H9 (cell line): Measurements from ENCODE around the gene LIMS2. TPM values are rescaled to one million over a fixed set of nuclear protein-coding genes. Genes with fewer than 3 reads are reported as not detected.

Experiments used
- DNase-seq: peaks from one replicate; pipeline ENCODE4 v3.0.0-alpha.2; 2017
- H2AFZ ChIP-seq: one replicate; pipeline ENCODE4 v1.6.1; 2013; ENCODE audit warnings: mild to moderate bottlenecking, low read length, control low read depth, moderate library complexity
- H2AK5ac ChIP-seq: 2 replicates; pipeline ENCODE4 v1.6.1; 2013; ENCODE audit warnings: low read length, control low read depth, mixed read lengths; ENCODE audit not compliant: insufficient read length
- H2BK120ac ChIP-seq: one replicate; pipeline ENCODE4 v1.6.1; 2013; ENCODE audit warnings: low read depth, mild to moderate bottlenecking, low read length, control low read depth, inconsistent platforms; ENCODE audit not compliant: poor library complexity, severe bottlenecking
- H2BK12ac ChIP-seq: 2 replicates; pipeline ENCODE4 v1.6.1; 2013; ENCODE audit warnings: low read length, control low read depth, mixed read lengths, low read depth; ENCODE audit not compliant: insufficient read length
- H2BK15ac ChIP-seq: 2 replicates; pipeline ENCODE4 v1.6.1; 2013; ENCODE audit warnings: low read depth, low read length, control low read depth
- H2BK20ac ChIP-seq: one replicate; pipeline ENCODE4 v1.6.1; 2013; ENCODE audit warnings: low read depth, mild to moderate bottlenecking, low read length, control low read depth, inconsistent platforms; ENCODE audit not compliant: poor library complexity, severe bottlenecking
- H2BK5ac ChIP-seq: 2 replicates; pipeline ENCODE4 v1.6.1; 2013; ENCODE audit warnings: low read length, control low read depth, mixed read lengths; ENCODE audit not compliant: insufficient read length
- H3K14ac ChIP-seq: 2 replicates; pipeline ENCODE4 v1.6.1; 2013; ENCODE audit warnings: low read length, control low read depth; ENCODE audit not compliant: insufficient read depth
- H3K18ac ChIP-seq: 2 replicates; pipeline ENCODE4 v1.6.1; 2013; ENCODE audit warnings: low read depth, mild to moderate bottlenecking, mixed read lengths, low read length, control low read depth; ENCODE audit not compliant: insufficient read length
- H3K23ac ChIP-seq: 2 replicates; pipeline ENCODE4 v1.6.1; 2013; ENCODE audit warnings: low read length, control low read depth, mixed read lengths, low read depth; ENCODE audit not compliant: insufficient read length
- H3K23me2 ChIP-seq: 2 replicates; pipeline ENCODE4 v1.6.1; 2013; ENCODE audit warnings: low read depth, mild to moderate bottlenecking, mixed read lengths, low read length, control low read depth; ENCODE audit not compliant: insufficient read length, poor library complexity, severe bottlenecking
- H3K27ac ChIP-seq: 2 replicates; pipeline ENCODE4 v1.5.1; 2013; ENCODE audit warnings: low read length, control low read depth, mixed read lengths, low read depth; ENCODE audit not compliant: insufficient read length
- H3K27me3 ChIP-seq: 2 replicates; pipeline ENCODE4 v1.6.1; 2013; ENCODE audit warnings: low read length, control low read depth, inconsistent platforms; ENCODE audit not compliant: insufficient read depth
- H3K4ac ChIP-seq: 2 replicates; pipeline ENCODE4 v1.6.1; 2013; ENCODE audit warnings: low read depth, mild to moderate bottlenecking, control low read depth, inconsistent platforms, low read length, moderate library complexity
- H3K4me1 ChIP-seq: 2 replicates; pipeline ENCODE4 v1.6.1; 2013; ENCODE audit warnings: low read length, control low read depth, inconsistent platforms; ENCODE audit not compliant: insufficient read depth
- H3K4me2 ChIP-seq: 2 replicates; pipeline ENCODE4 v1.6.1; 2013; ENCODE audit warnings: low read length, control low read depth, mixed read lengths; ENCODE audit not compliant: insufficient read length, insufficient read depth
- H3K56ac ChIP-seq: 2 replicates; pipeline ENCODE4 v1.6.1; 2013; ENCODE audit warnings: low read depth, mild to moderate bottlenecking, mixed read lengths, low read length, control low read depth; ENCODE audit not compliant: insufficient read length
- H3K79me1 ChIP-seq: 2 replicates; pipeline ENCODE4 v1.6.1; 2013; ENCODE audit warnings: low read depth, mild to moderate bottlenecking, moderate library complexity, low read length, control low read depth, inconsistent platforms; ENCODE audit not compliant: insufficient read depth, poor library complexity, severe bottlenecking
- H3K79me2 ChIP-seq: 2 replicates; pipeline ENCODE4 v1.6.1; 2013; ENCODE audit warnings: low read length, control low read depth, inconsistent platforms; ENCODE audit not compliant: insufficient read depth
- H3K9ac ChIP-seq: 2 replicates; pipeline ENCODE4 v1.6.1; 2013; ENCODE audit warnings: low read length, control low read depth, mixed read lengths; ENCODE audit not compliant: insufficient read length; ENCODE audit errors: extremely low read depth
- H3K9me3 ChIP-seq: one replicate; pipeline ENCODE4 v1.6.1; 2013; ENCODE audit warnings: low read depth, low read length, inconsistent platforms; ENCODE audit not compliant: control insufficient read depth
- H3T11ph ChIP-seq: one replicate; pipeline ENCODE4 v1.6.1; 2013; ENCODE audit warnings: mild to moderate bottlenecking, low read length, control low read depth, inconsistent platforms
- H4K20me1 ChIP-seq: one replicate; pipeline ENCODE4 v1.6.1; 2013; ENCODE audit not compliant: control insufficient read depth, insufficient read length, insufficient read depth
- H4K5ac ChIP-seq: 2 replicates; pipeline ENCODE4 v1.6.1; 2013; ENCODE audit warnings: low read depth, mild to moderate bottlenecking, mixed read lengths, low read length, control low read depth; ENCODE audit not compliant: insufficient read length
- H4K8ac ChIP-seq: replicated peaks from 2 replicates; pipeline ENCODE4 v1.6.1; 2013; ENCODE audit warnings: low read length, control low read depth, mixed read lengths, low read depth; ENCODE audit not compliant: insufficient read length
- H4K91ac ChIP-seq: 2 replicates; pipeline ENCODE4 v1.6.1; 2013; ENCODE audit warnings: low read depth, mild to moderate bottlenecking, moderate library complexity, mixed read lengths, low read length, control low read depth; ENCODE audit not compliant: insufficient read length
- H3K27ac Mint-ChIP-seq, 3 experiments: 2 replicates in 2 of 3; 3 replicates in 1 of 3; pipeline ENCODE4 v1.8.0; 2020 to 2021; ENCODE audit warnings: mixed read lengths in 3 of 3, mild to moderate bottlenecking in 1 of 3, moderate library complexity in 1 of 3
- H3K27me3 Mint-ChIP-seq: 2 replicates; pipeline ENCODE4 v1.8.0; 2021; ENCODE audit warnings: low read depth, mild to moderate bottlenecking, moderate library complexity, mixed read lengths
- H3K36me3 Mint-ChIP-seq, 3 experiments: 2 replicates in 2 of 3; 3 replicates in 1 of 3; pipeline ENCODE4 v1.8.0; 2020 to 2021; ENCODE audit warnings: low read depth in 3 of 3, mixed read lengths in 3 of 3; ENCODE audit not compliant: insufficient read depth in 1 of 3
- H3K4me1 Mint-ChIP-seq, 2 experiments: 2 replicates each; pipeline ENCODE4 v1.8.0; 2020; ENCODE audit warnings: mixed read lengths in 2 of 2
- H3K4me3 Mint-ChIP-seq, 2 experiments: 2 replicates in 1 of 2; 3 replicates in 1 of 2; pipeline ENCODE4 v1.8.0; 2020 to 2021; ENCODE audit warnings: mild to moderate bottlenecking in 2 of 2, mixed read lengths in 2 of 2, moderate library complexity in 1 of 2
- H3K9me3 Mint-ChIP-seq, 2 experiments: 2 replicates in 1 of 2; 3 replicates in 1 of 2; pipeline ENCODE4 v1.8.0; 2020; ENCODE audit warnings: mild to moderate bottlenecking in 2 of 2, mixed read lengths in 2 of 2, moderate library complexity in 1 of 2
- CTCF ChIP-seq: fragments of 200-600 bp; sonication (generic); conservative IDR thresholded peaks from 3 replicates; pipeline ENCODE4 v1.8.0; 2021; ENCODE audit warnings: antibody characterized with exemption, mild to moderate bottlenecking
- whole genome bisulfite sequencing: extraction: QIAGEN DNeasy Blood & Tissue Kit; methylation state at CpG from one replicate; pipeline ENCODE4 v1.1.7; 2013; ENCODE audit warnings: missing lambda C conversion rate, low lambda C conversion rate, mixed read lengths; ENCODE audit not compliant: insufficient read length; ENCODE audit errors: extremely low coverage; 5-methylcytosine and 5-hydroxymethylcytosine counted together
- total RNA-seq: library from RNA; stranded (reverse); gene quantifications from 2 replicates; pipeline ENCODE4 v1.2.1, GENCODE V29; 2021

The LIMS2 gene
- total RNA-seq, 1 experiment from 2014 or later = 5.9 TPM

- peaks cover 14% of the 10 kb centered on the region for H3K9me3 ChIP-seq
- H3K4ac ChIP-seq = no peak overlapping the region
- H3K4me2 ChIP-seq = no peak overlapping the region
- no peaks in the 10 kb centered on the region for H3K27me3 ChIP-seq
- no peaks in the 10 kb centered on the region for H3K23me2 ChIP-seq
- Mint-ChIP-seq H3K27ac (no peak overlapping the region), H3K4me3 (no peak overlapping the region), H3K4me1 (peaks cover 2 to 3% of the 10 kb centered on the region in 2 experiments; a peak in 2 of 4 replicates), H3K9me3 (peaks cover 23 to 25% of the 10 kb centered on the region in 2 experiments), H3K27me3 (peaks cover 23% of the 10 kb centered on the region), H3K36me3 (peaks cover 9 to 19% (median 13%) of the 10 kb centered on the region in 3 experiments)
- H2BK20ac ChIP-seq = no peak overlapping the region
- peak; percentile 24 for DNase-seq
- no peak overlapping the region for H3K14ac ChIP-seq
- H2BK12ac ChIP-seq = no peak overlapping the region
- H3K18ac ChIP-seq = no peak overlapping the region
- H2BK15ac ChIP-seq = no peak overlapping the region
- H3K56ac ChIP-seq = no peak overlapping the region
- H4K91ac ChIP-seq = no peak overlapping the region
- H3K4me1 ChIP-seq = no peaks in the 10 kb centered on the region
- H2AFZ ChIP-seq = no peak overlapping the region
- no peaks in the 10 kb centered on the region for H3K79me1 ChIP-seq
- no peak overlapping the region for H2BK5ac ChIP-seq
- no CpG with 5 or more reads among the region's 9 CpGs for WGBS
- H4K8ac ChIP-seq = no peak overlapping the region
- no peak overlapping the region for H2BK120ac ChIP-seq
- H4K5ac ChIP-seq = no peak overlapping the region
- H3T11ph ChIP-seq = no peak overlapping the region
- no peak overlapping the region for H3K9ac ChIP-seq
- H3K79me2 ChIP-seq = no peaks in the 10 kb centered on the region
- TF ChIP-seq CTCF = no peak
- H3K23ac ChIP-seq = no peak overlapping the region
- no peaks in the 10 kb centered on the region for H4K20me1 ChIP-seq
- no peak overlapping the region for H3K27ac ChIP-seq
- no peak overlapping the region for H2AK5ac ChIP-seq
Measured at GRCh38 chr2:127694986-127695385, 19.7 kb upstream of the LIMS2 start.
